Testis (tissue), 3 donors: ENCODE measurements around the gene ROS1. TPM values are rescaled to one million over a fixed set of nuclear protein-coding genes. Genes with fewer than 3 reads are reported as not detected.

Source experiments
- DNase-seq: peaks from one replicate; pipeline ENCODE4 v3.0.0-alpha.2; 2019
- H3K27ac ChIP-seq, 2 donors: fragments of 200-600 bp; sonication (generic); one replicate each; pipeline ENCODE4 v1.5.1; 2019
- H3K27me3 ChIP-seq: fragments of 200-600 bp; sonication (generic); one replicate; pipeline ENCODE4 v1.5.1; 2019
- H3K36me3 ChIP-seq: fragments of 200-600 bp; sonication (generic); one replicate; pipeline ENCODE4 v1.5.1; 2017; ENCODE audit warnings: low read depth; ENCODE audit errors: missing control alignments
- H3K4me1 ChIP-seq: fragments of 200-600 bp; sonication (generic); one replicate; pipeline ENCODE4 v1.5.1; 2019
- H3K4me3 ChIP-seq, 2 donors: fragments of 200-600 bp; sonication (generic); one replicate each; pipeline ENCODE4 v1.5.1; 2017 to 2019
- H3K9me3 ChIP-seq: fragments of 200-600 bp; sonication (generic); one replicate; pipeline ENCODE4 v1.5.1; 2017
- CTCF ChIP-seq, 3 experiments: fragments of 450-650 bp in 2 of 3; fragments of 200-600 bp in 1 of 3; sonication (generic) in 1 of 3; IDR thresholded peaks; one replicate each; pipeline ENCODE4 v1.5.1; 2016 to 2019; ENCODE audit warnings: antibody characterized with exemption in 3 of 3, mild to moderate bottlenecking in 2 of 3, moderate library complexity in 1 of 3
- POLR2A ChIP-seq: fragments of 450-650 bp; IDR thresholded peaks from one replicate; pipeline ENCODE4 v1.6.1; 2017; ENCODE audit warnings: antibody characterized with exemption, mild to moderate bottlenecking, moderate library complexity
- WGBS, 2 donors: methylation state at CpG; one replicate each; pipeline ENCODE4 v1.1.5; 2018; 5-methylcytosine and 5-hydroxymethylcytosine counted together
- intact Hi-C: fragments of 100-400 bp; cut with DNase I; formaldehyde crosslinking; loops from one replicate; pipeline ENCODE4 v1.15.1; 2023; ENCODE audit warnings: low total_unique reads
- polyA plus RNA-seq: library from polyadenylated mRNA; stranded (reverse); fragments of 350-450 nt; fragmentation: Illumina TruSeq; extraction: RNeasy Lipid Tissue Mini Kit (QIAGEN cat#74804); gene quantifications from one replicate; pipeline ENCODE4 v1.2.3, GENCODE V29; 2014; ENCODE audit warnings: low read depth, low replicate concordance; ENCODE audit not compliant: insufficient read depth
- total RNA-seq, 2 donors: library from RNA; depleted of rRNA; stranded (reverse); fragments of >200 nt; gene quantifications; one replicate each; pipeline ENCODE4 v1.2.3, GENCODE V29; 2016

The ROS1 gene
- total and polyA plus RNA-seq, 3 donors from 2014 or later = 0.58 to 1.3 (median 1.1) TPM

- no peaks in the 10 kb centered on the region for H3K4me1 ChIP-seq
- no peaks in the 10 kb centered on the region for H3K9me3 ChIP-seq
- 55 to 57% methylated on average over 4 of the region's 4 CpGs for WGBS, 2 donors
- H3K27me3 ChIP-seq = no peaks in the 10 kb centered on the region
- intact Hi-C loops = no loop called here
- H3K36me3 ChIP-seq = no peaks in the 10 kb centered on the region
- no peak for TF ChIP-seq CTCF (IDR thresholded peaks at IDR 0.05)
- H3K4me3 ChIP-seq = no peak overlapping the region
- H3K27ac ChIP-seq = no peak overlapping the region
- DNase-seq = no peak
Measured at GRCh38 chr6:117317261-117317660, 108.5 kb downstream of the ROS1 start.

GRCh38 chr6:117311726-117312125 lies 114.0 kb downstream of the ROS1 start:
- TF ChIP-seq CTCF (IDR thresholded peaks at IDR 0.05) = no peak
- TF ChIP-seq POLR2A = no peak

GRCh38 chr6:117311310-117311709 lies 114.4 kb downstream of the ROS1 start:
- no peak overlapping the region for H3K27ac ChIP-seq
- H3K4me3 ChIP-seq = no peak overlapping the region
- WGBS, 2 donors = 80 to 89% methylated on average over 3 of the region's 3 CpGs
- DNase-seq = no peak
- H3K4me1 ChIP-seq = no peaks in the 10 kb centered on the region
- H3K36me3 ChIP-seq = no peaks in the 10 kb centered on the region
- no peaks in the 10 kb centered on the region for H3K27me3 ChIP-seq
- intact Hi-C loops = no loop called here
- TF ChIP-seq CTCF (IDR thresholded peaks at IDR 0.05) (no peak), POLR2A (no peak)
- H3K9me3 ChIP-seq = no peaks in the 10 kb centered on the region

More at GRCh38 chr6:117311726-117312125, 114.0 kb downstream of the ROS1 start:
- intact Hi-C loops = no loop called here
- no peak overlapping the region for H3K27ac ChIP-seq
- H3K9me3 ChIP-seq = no peaks in the 10 kb centered on the region
- H3K36me3 ChIP-seq = no peaks in the 10 kb centered on the region
- H3K4me1 ChIP-seq = no peaks in the 10 kb centered on the region
- DNase-seq = no peak
- no peaks in the 10 kb centered on the region for H3K27me3 ChIP-seq
- no peak overlapping the region for H3K4me3 ChIP-seq
- WGBS, 2 donors = 90 to 95% methylated on average over 1 of the region's 1 CpG

GRCh38 chr6:117309611-117310010 lies 116.1 kb downstream of the ROS1 start:
- no peak for TF ChIP-seq POLR2A
- Histone ChIP-seq H3K4me3 (no peak overlapping the region), H3K9me3 (no peaks in the 10 kb centered on the region), H3K27me3 (no peaks in the 10 kb centered on the region), H3K36me3 (no peaks in the 10 kb centered on the region), H3K4me1 (no peaks in the 10 kb centered on the region), H3K27ac (no peak overlapping the region)
- intact Hi-C loops = no loop called here
- no peak for DNase-seq

GRCh38 chr6:117309069-117309468 lies 116.7 kb downstream of the ROS1 start:
- Histone ChIP-seq H3K27ac (no peak overlapping the region), H3K36me3 (no peaks in the 10 kb centered on the region), H3K4me1 (no peaks in the 10 kb centered on the region), H3K9me3 (no peaks in the 10 kb centered on the region), H3K27me3 (no peaks in the 10 kb centered on the region), H3K4me3 (no peak overlapping the region)
- TF ChIP-seq CTCF (IDR thresholded peaks at IDR 0.05) (no peak), POLR2A (no peak)
- WGBS, 2 donors = 75 to 84% methylated on average over 3 of the region's 3 CpGs
- intact Hi-C loops = no loop called here
- no peak for DNase-seq
